ENCODE results near the gene ZC3H14.

ZC3H14 gene

GRCh38 chr14:88611878-88612277 is 49.0 kb downstream of the ZC3H14 start:
- no peak for DNase-seq

- DNase-seq: no peak
Measured at GRCh38 chr14:88612981-88613380, 50.1 kb downstream of the ZC3H14 start.

- no peak for DNase-seq
Measured at GRCh38 chr14:88613552-88614010, 50.7 kb downstream of the ZC3H14 start.

GRCh38 chr14:88614218-88614907 is 51.5 kb downstream of the ZC3H14 start:
- no peak for DNase-seq

GRCh38 chr14:88616697-88617096 is 53.9 kb downstream of the ZC3H14 start:
- DNase-seq: no peak

GRCh38 chr14:88617479-88617878 is 54.6 kb downstream of the ZC3H14 start:
- no peak for DNase-seq

GRCh38 chr14:88618476-88618875 is 55.6 kb downstream of the ZC3H14 start:
- DNase-seq: no peak

GRCh38 chr14:88621100-88621499 is 58.3 kb downstream of the ZC3H14 start:
- DNase-seq: no peak

GRCh38 chr14:88625671-88626070 is 62.8 kb downstream of the ZC3H14 start:
- no peak for DNase-seq

GRCh38 chr14:88628033-88628432 is 65.2 kb downstream of the ZC3H14 start:
- DNase-seq: no peak

- no peak for DNase-seq
Measured at GRCh38 chr14:88628462-88628861, 65.6 kb downstream of the ZC3H14 start.

GRCh38 chr14:88630565-88630964 is 67.7 kb downstream of the ZC3H14 start:
- DNase-seq: no peak

- DNase-seq: no peak
Measured at GRCh38 chr14:88631091-88631490, 68.3 kb downstream of the ZC3H14 start.

GRCh38 chr14:88632512-88632911 is 69.7 kb downstream of the ZC3H14 start:
- no peak for DNase-seq

GRCh38 chr14:88639221-88639620 is 76.4 kb downstream of the ZC3H14 start:
- no peak for DNase-seq

GRCh38 chr14:88660056-88660455 is 97.2 kb downstream of the ZC3H14 start:
- no peak for DNase-seq

- DNase-seq: peak; percentile 71
Measured at GRCh38 chr14:88667555-88668273, 104.9 kb downstream of the ZC3H14 start.

- DNase-seq: no peak
Measured at GRCh38 chr14:88668448-88669116, 105.7 kb downstream of the ZC3H14 start.

GRCh38 chr14:88669346-88669745 is 106.5 kb downstream of the ZC3H14 start:
- DNase-seq: no peak

Data from activated effector memory CD4-positive, alpha-beta T cell treated with anti-CD3 and anti-CD28 coated beads, Interleukin-2, amount 50 U/mL, for 16 hours (primary cell).